Upper lobe of left lung (tissue), 6 donors: ENCODE results near the gene KPNA6. TPM values are rescaled to one million over a fixed set of nuclear protein-coding genes. Genes with fewer than 3 reads are reported as not detected.
A peak's percentile ranks its signal among the peaks of the same experiment; 100 is the strongest.
"Not testable (repeated sequence)": the region's sequence is repeated elsewhere in the genome, so short reads cannot be mapped to it uniquely, and the experiment has no call there.

Experiments used
- ATAC-seq, 2 donors: fragments of 200-7000 bp; cut with Tn5 transposase; one replicate each; pipeline ENCODE4 v1.9.1; 2022; ENCODE audit warnings: mild to moderate bottlenecking in 2 of 2, moderate library complexity in 2 of 2; ENCODE audit not compliant: low FRiP score in 2 of 2
- DNase-seq, 2 donors: peaks; one replicate each; pipeline ENCODE4 v3.0.0-alpha.2; 2019 to 2020
- H3K27ac ChIP-seq, 4 donors: fragments of 200-600 bp; sonication (generic); one replicate each; pipeline ENCODE4 v1.5.1; 2016 to 2019
- H3K27me3 ChIP-seq, 4 donors: fragments of 200-600 bp; sonication (generic); one replicate each; pipeline ENCODE4 v1.5.1; 2017 to 2019
- H3K36me3 ChIP-seq, 4 donors: fragments of 200-600 bp; sonication (generic); one replicate each; pipeline ENCODE4 v1.5.1; 2016 to 2019
- H3K4me1 ChIP-seq, 4 donors: fragments of 200-600 bp; sonication (generic); one replicate each; pipeline ENCODE4 v1.5.1; 2018 to 2019
- H3K4me3 ChIP-seq, 4 donors: fragments of 200-600 bp; sonication (generic); one replicate each; pipeline ENCODE4 v1.5.1; 2017 to 2019; ENCODE audit warnings: mild to moderate bottlenecking in 2 of 4, moderate library complexity in 1 of 4
- H3K9me3 ChIP-seq, 4 donors: fragments of 200-600 bp; sonication (generic); one replicate each; pipeline ENCODE4 v1.5.1; 2018 to 2019
- CTCF ChIP-seq, 6 experiments: fragments of 450-650 bp in 4 of 6; fragments of 200-600 bp in 2 of 6; sonication (generic) in 2 of 6; IDR thresholded peaks; one replicate each; pipeline ENCODE4 v1.5.1; 2016 to 2019; ENCODE audit warnings: antibody characterized with exemption in 6 of 6
- EP300 ChIP-seq, 4 donors: sonication (generic); formaldehyde crosslinking; IDR thresholded peaks; one replicate each; pipeline ENCODE4 v1.5.1; 2017; ENCODE audit warnings: antibody characterized with exemption in 4 of 4, control low read depth in 2 of 4
- POLR2A ChIP-seq, 4 donors: fragments of 450-650 bp; IDR thresholded peaks; one replicate each; pipeline ENCODE4 v1.5.1; 2016 to 2017; ENCODE audit warnings: antibody characterized with exemption in 4 of 4, mild to moderate bottlenecking in 2 of 4
- POLR2AphosphoS5 ChIP-seq, 2 donors: sonication (generic); formaldehyde crosslinking; IDR thresholded peaks; one replicate each; pipeline ENCODE4 v1.5.1; 2017; ENCODE audit warnings: antibody characterized with exemption in 2 of 2
- WGBS, 2 donors: methylation state at CpG; one replicate each; pipeline ENCODE4 v1.1.5; 2017 to 2018; 5-methylcytosine and 5-hydroxymethylcytosine counted together
- total RNA-seq, 6 donors: library from RNA; depleted of rRNA in 4 of 6; stranded (reverse); fragments of >200 nt in 4 of 6; gene quantifications; one replicate each; pipeline versions ENCODE4 v1.1.0 to v1.2.1, GENCODE V29; 2016 to 2021
- donor health status: DM: no; HTN: no; CAD: no; lungs with moderate emphysema.
- donor health status: DM: no; HTN: yes; CAD: no; lungs with severe emphysema.

Gene KPNA6
- total RNA-seq, 6 donors from 2014 or later, result 16.8 to 53.8 (median 42.0) TPM

GRCh38 chr1:32116531-32116930 is 8.7 kb downstream of the KPNA6 start:
- Histone ChIP-seq H3K4me1 (peaks cover 28 to 42% (median 33%) of the 10 kb centered on the region in 4 donors), H3K27ac (peak overlapping the region in 2 of 4 donors; percentile 14 to 50)
- 89 to 91% methylated on average over 4 of the region's 4 CpGs for WGBS, 2 donors

GRCh38 chr1:32122151-32122550 is 14.3 kb downstream of the KPNA6 start:
- DNase-seq (no peak), ATAC-seq (no peak)
- Histone ChIP-seq H3K36me3 (no peaks in the 10 kb centered on the region), H3K4me1 (peaks cover 20 to 30% (median 23%) of the 10 kb centered on the region in 4 donors), H3K4me3 (no peak overlapping the region), H3K27me3 (no peaks in the 10 kb centered on the region), H3K9me3 (no peaks in the 10 kb centered on the region), H3K27ac (no peak overlapping the region)
- TF ChIP-seq POLR2A (IDR thresholded peaks at IDR 0.05), result no peak
- no peak for TF ChIP-seq CTCF (IDR thresholded peaks at IDR 0.05)
- no peak for TF ChIP-seq EP300 (IDR thresholded peaks at IDR 0.05)
- TF ChIP-seq POLR2AphosphoS5 (IDR thresholded peaks at IDR 0.05), result no peak
- WGBS, 2 donors, result 46 to 61% methylated on average over 5 of the region's 5 CpGs

More at GRCh38 chr1:32116531-32116930, 8.7 kb downstream of the KPNA6 start:
- Histone ChIP-seq H3K4me3 (no peak overlapping the region), H3K36me3 (peaks cover 0 to 2% (median 0%) of the 10 kb centered on the region in 4 donors), H3K27me3 (no peaks in the 10 kb centered on the region), H3K9me3 (no peaks in the 10 kb centered on the region)
- DNase-seq, result no peak
- TF ChIP-seq POLR2A (IDR thresholded peaks at IDR 0.05), result no peak
- TF ChIP-seq CTCF (IDR thresholded peaks at IDR 0.05), result no peak
- no peak for TF ChIP-seq EP300 (IDR thresholded peaks at IDR 0.05)
- TF ChIP-seq POLR2AphosphoS5 (IDR thresholded peaks at IDR 0.05), result no peak
- ATAC-seq, result no peak

GRCh38 chr1:32123361-32123760 is 15.5 kb downstream of the KPNA6 start:
- H3K4me1 ChIP-seq, result peaks cover 20 to 36% (median 32%) of the 10 kb centered on the region in 4 donors
- not testable (repeated sequence) for ATAC-seq, H3K27ac ChIP-seq, H3K4me3 ChIP-seq, H3K36me3 ChIP-seq, DNase-seq, H3K27me3 ChIP-seq, H3K9me3 ChIP-seq
- WGBS, 2 donors, result 93 to 94% methylated on average over 2 of the region's 2 CpGs

- ATAC-seq (no peak), DNase-seq (no peak)
- no peaks in the 10 kb centered on the region for H3K27me3 ChIP-seq
- H3K27ac ChIP-seq, result no peak overlapping the region
- H3K4me3 ChIP-seq, result no peak overlapping the region
- 93 to 94% methylated on average over 8 of the region's 8 CpGs for WGBS, 2 donors
- H3K36me3 ChIP-seq, result peaks cover 0 to 2% (median 0%) of the 10 kb centered on the region in 4 donors
- no peaks in the 10 kb centered on the region for H3K9me3 ChIP-seq
- TF ChIP-seq EP300 (IDR thresholded peaks at IDR 0.05) (no peak), CTCF (IDR thresholded peaks at IDR 0.05) (no peak), POLR2AphosphoS5 (IDR thresholded peaks at IDR 0.05) (no peak), POLR2A (IDR thresholded peaks at IDR 0.05) (no peak)
- peaks cover 32 to 46% (median 44%) of the 10 kb centered on the region in 4 donors for H3K4me1 ChIP-seq
Observed at GRCh38 chr1:32125313-32125712, 17.5 kb downstream of the KPNA6 start.

GRCh38 chr1:32126770-32127169 is 18.9 kb downstream of the KPNA6 start:
- no peaks in the 10 kb centered on the region for H3K27me3 ChIP-seq
- H3K36me3 ChIP-seq, result peaks cover 0 to 9% (median 0%) of the 10 kb centered on the region in 4 donors
- TF ChIP-seq POLR2A (IDR thresholded peaks at IDR 0.05) (no peak), CTCF (IDR thresholded peaks at IDR 0.05) (no peak), POLR2AphosphoS5 (IDR thresholded peaks at IDR 0.05) (no peak), EP300 (IDR thresholded peaks at IDR 0.05) (no peak)
- ATAC-seq (no peak), DNase-seq (no peak)
- peaks cover 26 to 40% (median 34%) of the 10 kb centered on the region in 4 donors for H3K4me1 ChIP-seq
- no peaks in the 10 kb centered on the region for H3K9me3 ChIP-seq
- no peak overlapping the region for H3K4me3 ChIP-seq
- H3K27ac ChIP-seq, result no peak overlapping the region
- 87 to 91% methylated on average over 3 of the region's 3 CpGs for WGBS, 2 donors
